ENCODE data around the gene SLC17A7. TPM values are rescaled to one million over a fixed set of nuclear protein-coding genes. Genes with fewer than 3 reads are reported as not detected.

SLC17A7 gene
- total RNA-seq, 1 donor from 2014 or later: not detected

DNA sequence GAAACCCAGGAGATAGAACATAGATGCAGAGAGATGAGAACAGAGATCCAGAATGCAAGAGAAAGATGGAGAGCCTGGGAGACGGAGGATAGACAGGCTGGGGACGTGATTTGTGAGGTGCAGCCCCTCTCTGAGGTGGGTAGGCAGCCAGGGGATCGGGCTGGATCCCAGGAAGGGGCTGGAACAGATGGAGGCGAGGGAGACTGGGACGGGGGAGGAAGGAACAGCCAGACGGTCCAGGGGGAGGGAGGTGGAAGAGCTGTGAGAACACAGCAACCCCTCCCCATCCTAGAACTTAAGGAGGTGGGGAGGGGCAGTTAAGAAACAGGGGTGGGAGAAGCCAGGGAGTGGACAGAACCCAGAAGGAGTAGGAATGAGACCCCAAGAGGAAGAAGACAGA lies 3.1 kb downstream of the SLC17A7 start:
- Histone ChIP-seq H3K36me3 (ENCODE audit: control insufficient read depth, insufficient read depth, low read length) (no peaks in the 10 kb centered on the region), H3K4me3 (ENCODE audit: low read depth, low read length) (no peak overlapping the region), H3K27me3 (ENCODE audit: control insufficient read depth, insufficient read depth, low read length) (peaks cover 53% of the 10 kb centered on the region)
- TF ChIP-seq CTCF (IDR thresholded peaks at IDR 0.05; ENCODE audit: insufficient read depth, low read length, severe bottlenecking): no peak
- no peak for DNase-seq (ENCODE audit: low read depth)
- FAIRE-seq: no peak

DNA sequence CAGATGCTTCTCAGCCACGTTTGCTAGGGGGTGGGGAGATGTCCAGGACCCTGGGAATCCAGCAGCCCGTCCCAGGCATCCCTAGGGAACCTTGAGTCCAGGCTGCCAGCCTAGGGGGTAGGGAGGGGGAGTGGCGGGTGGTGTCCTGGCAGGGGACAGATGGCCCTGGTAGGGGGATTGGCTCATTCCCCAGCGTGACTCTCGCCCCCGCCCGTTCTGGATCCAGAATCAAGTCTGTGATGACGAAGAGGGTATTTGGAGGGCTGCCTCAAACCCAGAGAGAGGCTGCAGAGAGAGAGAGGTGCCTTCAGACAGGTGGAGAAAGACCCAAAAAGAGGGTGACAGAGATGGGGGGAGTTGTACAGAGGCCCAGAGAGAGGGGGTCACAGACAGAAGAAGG lies 4.1 kb downstream of the SLC17A7 start:
- Histone ChIP-seq H3K36me3 (ENCODE audit: control insufficient read depth, insufficient read depth, low read length) (no peaks in the 10 kb centered on the region), H3K4me3 (ENCODE audit: low read depth, low read length) (no peak overlapping the region), H3K27me3 (ENCODE audit: control insufficient read depth, insufficient read depth, low read length) (peaks cover 62% of the 10 kb centered on the region)
- DNase-seq (ENCODE audit: low read depth) (no peak), FAIRE-seq (no peak)
- TF ChIP-seq CTCF (IDR thresholded peaks at IDR 0.05; ENCODE audit: insufficient read depth, low read length, severe bottlenecking): no peak

- Histone ChIP-seq H3K27me3 (ENCODE audit: control insufficient read depth, insufficient read depth, low read length) (peaks cover 61% of the 10 kb centered on the region), H3K36me3 (ENCODE audit: control insufficient read depth, insufficient read depth, low read length) (no peaks in the 10 kb centered on the region), H3K4me3 (ENCODE audit: low read depth, low read length) (no peak overlapping the region)
- DNase-seq (ENCODE audit: low read depth) (no peak), FAIRE-seq (no peak)
- TF ChIP-seq CTCF (IDR thresholded peaks at IDR 0.05; ENCODE audit: insufficient read depth, low read length, severe bottlenecking): no peak
Measured at GRCh38 chr19:49436381-49437017, 4.8 kb downstream of the SLC17A7 start.

DNA sequence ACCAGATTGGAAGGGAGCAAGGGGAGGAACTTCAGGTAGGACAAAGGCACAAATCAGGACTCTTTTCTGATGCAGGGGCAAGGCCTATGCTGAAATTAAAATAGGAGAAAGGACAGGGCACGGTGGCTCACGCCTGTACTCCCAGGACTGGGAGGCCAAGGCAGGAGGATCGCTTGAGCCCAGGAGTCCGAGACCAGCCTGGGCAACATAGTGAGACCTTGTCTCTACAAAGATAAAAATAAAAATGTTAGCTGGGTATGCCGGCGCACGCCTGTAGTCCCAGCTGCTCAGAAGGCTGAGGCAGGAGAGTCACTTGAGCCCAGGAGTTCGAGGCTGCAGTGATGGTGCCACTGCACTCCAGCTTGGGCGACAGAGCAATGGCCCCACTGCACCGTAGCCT lies 5.7 kb downstream of the SLC17A7 start:
- Histone ChIP-seq H3K36me3 (ENCODE audit: control insufficient read depth, insufficient read depth, low read length) (no peaks in the 10 kb centered on the region), H3K27me3 (ENCODE audit: control insufficient read depth, insufficient read depth, low read length) (peaks cover 55% of the 10 kb centered on the region), H3K4me3 (ENCODE audit: low read depth, low read length) (no peak overlapping the region)
- FAIRE-seq: no peak
- TF ChIP-seq CTCF (IDR thresholded peaks at IDR 0.05; ENCODE audit: insufficient read depth, low read length, severe bottlenecking): no peak
- no peak for DNase-seq (ENCODE audit: low read depth)

GRCh38 chr19:49434907-49435583 lies 6.3 kb downstream of the SLC17A7 start:
- DNase-seq (ENCODE audit: low read depth) (no peak), FAIRE-seq (peak; percentile 18)
- Histone ChIP-seq H3K27me3 (ENCODE audit: control insufficient read depth, insufficient read depth, low read length) (peaks cover 51% of the 10 kb centered on the region), H3K36me3 (ENCODE audit: control insufficient read depth, insufficient read depth, low read length) (no peaks in the 10 kb centered on the region), H3K4me3 (ENCODE audit: low read depth, low read length) (no peak overlapping the region)
- no peak for TF ChIP-seq CTCF (IDR thresholded peaks at IDR 0.05; ENCODE audit: insufficient read depth, low read length, severe bottlenecking)
